Activated CD8-positive, alpha-beta memory T cell treated with anti-CD3 and anti-CD28 coated beads, Interleukin-2, amount 50 U/mL, for 24 hours (primary cell): ENCODE measurements around the gene ENDOG.
"Not testable (repeated sequence)": the region's sequence is repeated elsewhere in the genome, so short reads cannot be mapped to it uniquely, and the experiment has no call there.

Experiments
- DNase-seq: peaks from one replicate; pipeline ENCODE4 v3.0.0-alpha.2; 2020; ENCODE audit errors: extremely low read depth

Gene ENDOG

DNA sequence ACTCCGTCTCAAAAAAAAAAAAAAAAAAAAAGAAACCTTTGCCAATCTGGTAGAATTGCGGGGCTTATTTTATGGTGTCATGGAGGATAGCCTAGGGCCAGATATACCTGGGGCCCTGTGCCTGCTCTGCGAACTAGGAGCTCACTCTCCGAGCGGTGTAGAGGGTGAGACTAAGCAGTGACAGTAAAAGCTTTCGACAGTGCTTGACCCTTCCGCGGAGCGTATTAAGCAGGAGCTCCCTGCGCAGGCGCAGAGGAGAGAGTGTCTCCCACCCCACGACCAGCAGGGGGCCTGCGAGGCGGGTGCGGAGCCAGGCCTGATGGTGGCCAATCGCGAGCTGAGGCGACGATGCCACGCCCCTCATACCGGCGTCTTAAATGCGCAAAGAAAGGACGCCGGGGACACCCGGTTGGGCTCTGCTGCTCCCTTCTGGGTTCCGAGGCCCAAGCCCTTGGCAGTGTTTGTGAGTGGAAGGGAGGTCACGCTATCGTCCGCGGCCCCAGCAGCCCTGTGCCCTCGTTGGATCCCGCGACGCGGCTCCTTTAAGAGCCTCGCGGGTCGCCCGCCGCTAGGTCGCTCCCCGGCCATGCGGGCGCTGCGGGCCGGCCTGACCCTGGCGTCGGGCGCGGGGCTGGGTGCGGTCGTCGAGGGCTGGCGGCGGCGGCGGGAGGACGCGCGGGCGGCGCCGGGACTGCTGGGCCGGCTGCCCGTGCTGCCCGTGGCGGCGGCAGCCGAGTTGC is at the start of gene ENDOG:
Gene ENDOG (plus strand): TSS at position 402 of the 740 bp plus-strand sequence. CDS start 185 bp downstream, at position 587.
- DNase-seq, result peak; percentile 93

DNA sequence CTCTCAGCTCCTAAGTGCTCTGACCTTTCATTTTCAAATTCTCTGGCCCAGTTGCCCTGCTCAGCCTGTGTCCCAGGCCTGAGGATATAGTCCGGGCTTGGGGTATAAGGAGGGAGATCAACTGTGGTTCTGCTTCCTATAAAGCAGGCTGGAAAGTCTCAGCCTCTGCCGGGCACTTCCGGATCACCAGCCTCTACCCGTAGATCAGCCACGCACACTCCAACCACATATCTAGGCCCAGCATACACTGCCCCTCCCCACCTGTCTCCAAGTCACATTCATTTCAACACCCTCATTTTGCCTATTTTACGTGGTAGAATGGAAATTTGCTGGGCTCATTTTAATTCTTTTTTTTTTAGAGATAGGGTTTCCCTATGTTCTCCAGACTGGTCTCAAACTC is 49.7 kb upstream of the ENDOG start:
- no peak for DNase-seq

DNA sequence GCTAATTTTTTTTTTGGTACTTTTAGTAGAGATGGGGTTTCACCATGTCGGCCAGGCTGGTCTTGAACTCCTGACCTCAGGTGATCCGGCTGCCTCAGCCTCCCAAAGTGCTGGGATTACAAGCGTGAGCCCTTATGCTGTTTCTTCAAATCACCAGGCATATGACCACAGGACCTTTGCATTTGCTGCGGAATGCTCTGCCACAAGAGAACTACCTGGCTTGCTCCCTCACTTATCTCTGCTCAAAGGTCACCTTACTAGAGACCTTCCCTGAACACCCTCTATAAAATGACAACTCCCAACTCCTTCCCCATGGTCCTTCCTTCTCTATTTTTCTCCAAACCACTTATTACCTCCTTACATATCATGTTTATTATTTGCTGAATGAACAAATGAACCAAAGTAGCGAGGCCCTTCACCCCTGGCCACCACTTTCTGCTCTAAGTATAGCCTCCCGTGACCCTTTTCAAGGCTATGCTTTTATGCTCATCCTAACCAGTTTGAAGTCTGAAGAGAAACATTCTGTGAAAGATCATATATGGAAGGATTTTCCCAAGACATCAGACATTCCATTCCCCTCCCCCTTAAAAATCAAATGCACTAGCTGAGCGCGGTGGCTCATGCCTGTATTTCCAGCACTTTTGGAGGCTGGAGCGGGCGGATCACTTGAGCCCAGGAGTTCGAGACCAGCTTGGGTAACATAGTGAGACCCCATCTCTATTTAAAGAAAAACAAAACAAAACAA is 47.8 kb upstream of the ENDOG start:
- no peak for DNase-seq

DNA sequence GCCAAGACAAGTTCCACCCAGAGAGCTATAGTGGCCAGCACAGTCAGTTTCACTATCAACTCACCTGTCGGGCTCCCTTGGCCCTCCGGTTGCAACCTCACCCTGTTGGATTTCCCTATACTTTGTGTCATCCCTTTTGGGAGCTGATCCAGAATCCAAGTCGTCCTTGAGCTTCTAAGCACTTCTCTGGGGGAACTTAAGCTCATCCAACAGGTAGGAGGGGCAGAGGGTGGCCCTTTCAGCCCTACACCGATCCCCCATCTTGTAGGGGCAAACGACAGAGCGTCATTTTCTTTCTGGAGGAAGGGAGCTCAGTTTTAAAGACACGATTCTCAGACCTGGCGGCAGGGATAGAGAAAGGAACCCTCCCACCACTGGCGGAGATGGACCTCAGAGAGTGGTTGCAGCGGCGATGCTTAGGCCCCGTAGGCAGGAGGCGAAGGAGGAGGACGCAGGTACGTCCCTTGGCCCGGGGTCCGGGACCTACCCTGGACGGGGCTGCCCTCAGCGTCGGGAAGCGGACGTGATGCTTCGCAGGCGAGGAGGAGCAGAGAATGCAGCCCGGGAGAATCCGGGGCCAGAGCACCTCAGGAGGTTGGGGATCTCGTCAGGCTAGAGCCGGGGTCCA is 47.1 kb upstream of the ENDOG start:
- no peak for DNase-seq

DNA sequence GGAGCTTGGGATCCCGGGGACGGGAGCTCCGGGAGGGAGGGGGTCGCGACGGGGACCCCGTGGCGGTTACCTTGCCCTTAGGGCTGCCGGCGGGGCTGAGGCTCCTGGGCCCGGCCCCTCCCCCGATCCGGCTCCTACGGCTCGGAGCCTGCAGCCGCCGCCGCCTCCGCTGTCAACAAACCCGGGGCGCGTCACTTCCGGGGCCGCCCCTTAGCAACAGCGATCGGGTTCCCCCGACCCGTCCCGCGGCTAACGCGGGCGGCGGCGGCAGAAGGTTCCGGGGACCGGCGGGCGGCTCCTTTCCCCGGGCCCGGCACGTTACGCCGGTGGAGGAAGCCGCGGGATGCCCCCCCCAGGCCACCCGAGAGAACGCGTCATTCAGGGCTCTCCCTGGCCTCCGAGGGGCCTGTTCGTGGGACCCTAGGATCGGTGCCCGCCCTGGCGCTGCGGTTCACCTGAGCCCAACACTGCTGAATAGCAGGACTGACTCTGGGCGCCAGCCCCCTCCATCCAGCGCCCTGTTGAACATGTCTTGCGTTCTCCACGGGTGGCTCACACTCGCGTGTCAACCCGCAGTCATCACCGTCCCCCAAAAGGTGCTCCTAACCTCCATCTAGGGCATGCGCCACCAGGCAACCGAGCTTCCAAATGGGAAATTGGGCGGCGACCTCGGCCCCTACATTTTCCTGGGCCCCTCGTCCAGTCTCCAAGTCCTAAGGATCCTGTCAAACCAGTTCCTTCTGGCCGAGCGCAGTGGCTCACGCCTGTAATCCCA is 46.4 kb upstream of the ENDOG start, which contains the start of gene ZER1:
Gene ZER1 (minus strand): TSS at position 183 of the 775 bp plus-strand sequence. CDS start 16,362 bp downstream, outside the sequence.
- DNase-seq, result peak; percentile 77

DNA sequence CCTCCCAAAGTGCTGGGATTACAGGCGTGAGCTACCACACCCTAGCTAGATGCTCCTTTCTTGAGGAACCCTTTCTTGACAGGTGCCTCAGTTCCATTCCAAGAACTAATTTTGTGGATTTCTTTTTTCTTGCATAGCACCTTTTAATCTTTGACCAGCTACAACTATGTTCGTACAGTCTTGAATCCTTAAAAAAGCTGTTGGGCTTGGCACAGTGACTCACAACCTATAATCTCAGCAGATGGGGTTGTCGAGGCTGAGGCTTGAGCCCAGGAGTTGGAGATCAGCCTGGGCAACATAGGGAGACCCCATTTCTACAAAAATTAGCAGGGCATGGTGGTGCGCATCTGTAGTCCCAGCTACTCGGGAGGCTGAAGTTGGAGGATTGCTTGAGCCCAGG is 45.3 kb upstream of the ENDOG start:
- DNase-seq, result no peak

DNA sequence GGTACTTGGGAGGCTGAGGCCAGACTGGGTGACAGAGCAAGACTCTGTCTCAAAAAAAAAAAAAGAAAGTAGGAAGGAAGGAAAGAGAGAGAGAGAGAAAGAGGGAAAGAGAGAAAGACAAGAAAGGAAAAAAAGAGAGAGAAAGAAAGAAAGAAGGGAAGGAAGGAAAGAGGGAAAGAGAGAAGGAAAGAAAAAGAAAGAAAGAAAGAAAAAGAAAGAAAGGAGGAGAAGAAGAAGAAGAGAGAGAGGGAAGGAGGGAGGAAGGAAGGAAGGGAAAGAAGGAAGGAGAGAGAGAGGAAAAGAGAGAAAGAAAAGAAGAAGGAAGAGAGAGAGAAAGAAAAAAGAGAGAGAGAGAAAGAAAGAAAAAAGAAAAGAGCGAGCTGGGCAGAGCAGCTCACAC is 43.5 kb upstream of the ENDOG start:
- DNase-seq, result no peak

DNA sequence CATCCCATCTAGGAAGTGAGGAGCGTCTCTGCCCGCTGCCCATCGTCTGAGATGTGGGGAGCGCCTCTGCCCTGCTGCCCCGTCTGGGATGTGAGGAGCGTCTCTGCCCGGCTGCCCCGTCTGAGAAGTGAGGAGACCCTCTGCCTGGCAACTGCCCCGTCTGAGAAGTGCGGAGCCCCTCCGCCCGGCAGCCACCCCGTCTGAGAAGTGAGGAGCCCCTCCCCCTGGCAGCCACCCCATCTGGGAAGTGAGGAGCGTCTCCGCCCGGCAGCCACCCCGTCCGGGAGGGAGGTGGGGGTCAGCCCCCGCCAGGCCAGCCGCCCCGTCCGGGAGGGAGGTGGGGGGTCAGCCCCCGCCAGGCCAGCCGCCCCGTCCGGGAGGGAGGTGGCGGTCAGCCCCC is 38.2 kb upstream of the ENDOG start:
- not testable (repeated sequence) for DNase-seq

DNA sequence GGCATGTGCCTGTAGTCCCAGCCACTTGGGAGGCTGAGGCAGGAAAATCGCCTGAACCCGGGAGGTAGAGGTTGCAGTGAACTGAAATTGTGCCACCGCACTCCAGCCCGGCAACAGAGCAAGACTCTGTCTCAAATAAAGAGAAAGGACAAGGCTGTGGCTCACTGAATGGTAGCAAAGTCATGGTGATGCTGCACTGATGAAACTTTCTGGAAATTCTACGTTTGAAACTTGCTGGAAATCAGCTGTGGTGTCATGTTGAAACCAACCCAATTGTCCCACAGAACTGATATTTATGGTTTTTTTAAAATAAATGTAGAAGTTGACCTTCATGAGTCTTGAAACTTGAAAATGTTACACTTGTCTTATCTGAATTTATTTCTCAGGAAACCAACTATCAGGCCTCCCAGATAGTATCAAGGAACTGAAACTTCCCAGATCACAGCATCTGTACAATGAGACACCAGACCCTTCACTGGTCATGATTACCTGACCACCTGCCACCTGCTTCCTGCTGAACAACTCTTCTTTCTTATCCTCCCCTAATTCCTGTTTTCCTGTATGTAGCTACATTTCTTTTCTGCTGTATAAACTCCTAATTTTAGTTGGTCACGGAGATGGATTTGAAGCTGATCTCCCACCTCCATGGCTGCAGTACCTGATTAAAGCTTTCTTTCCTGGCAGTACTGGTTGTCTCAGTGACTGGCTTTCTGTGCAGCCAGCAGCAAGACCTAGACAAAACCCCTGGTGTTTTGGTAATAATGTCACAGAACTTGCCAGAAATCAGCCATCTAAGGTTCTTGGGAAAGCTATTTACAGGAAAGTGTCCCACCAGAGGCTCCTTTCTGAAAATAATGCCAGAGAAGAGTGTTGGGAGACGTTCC is 36.9 kb upstream of the ENDOG start:
- DNase-seq, result no peak

DNA sequence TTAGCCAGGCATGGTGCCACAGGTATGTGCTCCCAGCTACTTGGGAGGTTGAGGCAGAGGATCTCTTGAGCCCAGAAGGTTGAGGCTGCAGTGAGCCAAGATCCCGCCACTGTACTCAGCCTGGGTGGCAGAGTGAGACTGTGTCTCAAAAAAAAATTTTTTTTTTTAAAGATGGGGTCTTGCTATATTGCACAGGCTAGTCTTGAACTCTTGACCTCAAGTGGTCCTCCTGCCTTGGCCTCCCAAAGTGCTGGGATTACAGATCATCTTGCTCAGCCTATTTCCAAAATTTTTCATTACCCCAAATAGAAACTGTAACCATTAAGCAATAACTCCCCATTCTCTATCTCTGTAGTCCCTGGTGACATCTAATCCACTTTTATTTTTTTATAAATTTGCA is 35.6 kb upstream of the ENDOG start:
- DNase-seq, result no peak

DNA sequence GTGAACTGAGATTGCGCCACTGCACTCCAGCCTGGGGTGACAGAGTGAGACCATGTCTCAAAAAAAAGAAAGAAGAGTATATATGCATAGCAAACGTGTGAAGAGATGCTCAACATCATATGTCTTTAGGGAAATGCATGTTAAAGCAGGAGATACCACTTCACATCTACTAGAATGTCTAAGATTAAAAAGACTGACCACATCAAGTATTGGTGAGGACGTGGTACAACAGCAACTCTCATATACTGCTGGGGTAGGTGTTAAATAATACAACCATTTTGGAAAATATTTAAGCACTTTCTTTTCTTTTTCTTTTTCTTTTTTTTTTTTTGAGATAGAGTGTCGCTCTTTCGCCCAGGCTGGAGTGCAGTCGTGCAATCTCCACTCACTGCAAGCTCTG is 32.9 kb upstream of the ENDOG start:
- no peak for DNase-seq

DNA sequence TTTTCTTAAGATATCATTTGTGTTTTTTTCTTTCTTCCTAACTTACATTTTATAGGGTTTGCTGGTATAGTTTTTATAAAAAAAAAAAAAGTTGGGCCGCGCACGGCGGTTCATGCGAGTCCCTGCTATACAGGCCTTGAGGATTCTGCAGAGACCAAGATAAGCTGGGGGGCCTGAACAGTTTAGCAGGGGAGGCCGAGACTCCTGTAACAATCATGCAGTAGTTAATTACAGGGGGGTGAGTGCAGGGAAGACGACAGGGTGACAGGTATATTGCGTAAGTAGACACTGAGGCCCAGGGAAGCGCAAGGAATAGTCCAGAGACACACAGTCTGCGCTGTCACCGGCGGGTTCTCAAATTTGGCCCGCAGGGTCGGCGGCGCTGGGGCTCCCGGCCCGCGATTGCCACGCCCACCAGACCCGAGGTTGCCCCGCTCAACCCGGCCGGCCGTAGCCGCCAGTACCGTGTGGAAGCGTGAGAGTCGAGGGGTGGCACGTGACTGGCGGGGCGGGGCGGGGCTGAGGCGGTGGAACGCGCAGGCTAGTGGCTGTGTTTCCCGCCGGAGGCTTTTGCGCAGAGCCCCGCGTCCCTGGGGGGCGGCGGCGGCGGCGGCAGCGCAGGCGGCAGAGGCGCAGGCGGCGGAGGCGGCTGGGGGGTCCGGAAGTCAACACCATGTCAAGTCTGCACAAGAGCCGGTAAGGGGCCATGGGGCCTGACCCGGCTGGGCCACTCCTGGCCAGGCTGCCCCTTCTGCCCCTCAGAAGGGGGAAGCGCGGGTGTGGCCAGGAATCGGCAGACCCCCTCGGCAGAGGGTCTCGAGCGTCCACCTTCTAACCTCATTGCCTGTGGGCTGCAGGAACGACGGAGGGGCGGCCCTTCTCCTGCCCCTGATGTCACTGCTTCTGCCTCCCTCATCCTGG is 31.4 kb upstream of the ENDOG start, which contains the start of gene TBC1D13:
Gene TBC1D13 (plus strand): TSS at position 573 of the 921 bp plus-strand sequence. CDS start 101 bp downstream, at position 674.
- DNase-seq, result peak; percentile 79

DNA sequence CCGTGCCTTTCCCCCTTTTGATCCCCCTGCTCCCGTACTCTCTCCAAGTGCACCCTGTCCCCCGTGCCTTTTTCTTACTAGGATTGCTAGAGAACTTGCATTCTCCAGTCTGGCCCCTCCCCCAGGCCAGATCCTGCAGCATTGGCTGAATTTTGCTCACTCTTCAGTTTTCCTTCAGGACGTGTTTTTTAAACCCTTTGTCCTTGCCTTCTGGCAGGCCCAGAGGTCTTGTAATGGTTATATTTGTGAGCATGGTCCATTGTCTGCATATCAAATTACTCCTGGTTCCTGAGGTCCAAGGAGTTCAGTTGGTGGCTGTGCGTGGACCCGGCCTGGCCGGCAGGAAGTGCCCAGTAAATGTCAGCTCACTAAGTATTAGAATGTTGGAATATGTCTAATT is 30.6 kb upstream of the ENDOG start:
- no peak for DNase-seq

DNA sequence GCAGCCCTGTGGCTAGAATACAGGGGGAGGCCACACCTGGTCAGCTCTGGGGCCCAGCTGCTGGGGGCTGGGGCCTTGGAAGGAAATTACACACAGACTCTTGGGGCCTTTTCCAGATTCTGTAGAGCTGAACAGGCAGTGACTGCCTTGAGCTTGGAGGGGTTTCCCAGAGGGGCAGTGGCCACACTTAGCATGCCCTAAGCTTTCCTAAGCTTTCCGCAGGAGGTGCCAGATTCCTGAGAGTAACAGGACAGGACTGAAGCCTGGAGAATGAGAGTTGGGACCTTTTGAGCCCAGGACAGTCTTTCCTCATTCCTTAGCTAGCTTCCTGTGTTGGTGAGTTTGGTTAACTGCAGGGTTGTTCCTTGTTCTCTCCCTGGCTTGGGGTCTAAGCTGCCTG is 29.9 kb upstream of the ENDOG start:
- no peak for DNase-seq

DNA sequence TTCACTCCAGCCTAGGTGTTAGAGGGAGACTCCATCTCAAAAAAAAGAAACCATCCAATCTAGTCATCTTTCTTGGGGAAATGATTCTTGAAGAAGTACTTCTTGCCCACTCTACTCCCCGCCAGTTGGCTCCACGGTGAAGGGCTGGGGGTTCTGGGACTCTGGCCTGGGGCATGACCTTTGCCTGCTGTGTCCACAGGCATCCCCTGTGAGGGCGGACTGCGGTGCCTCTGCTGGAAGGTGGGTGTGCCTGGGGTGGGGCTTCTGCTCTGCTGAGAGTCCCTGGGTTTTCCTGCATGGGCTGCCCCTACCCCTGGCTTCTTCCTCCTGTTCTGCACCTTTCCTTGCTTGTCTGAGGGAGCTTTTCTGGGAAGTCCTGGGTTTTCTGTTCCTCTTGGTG is 27.8 kb upstream of the ENDOG start:
- DNase-seq, result no peak

DNA sequence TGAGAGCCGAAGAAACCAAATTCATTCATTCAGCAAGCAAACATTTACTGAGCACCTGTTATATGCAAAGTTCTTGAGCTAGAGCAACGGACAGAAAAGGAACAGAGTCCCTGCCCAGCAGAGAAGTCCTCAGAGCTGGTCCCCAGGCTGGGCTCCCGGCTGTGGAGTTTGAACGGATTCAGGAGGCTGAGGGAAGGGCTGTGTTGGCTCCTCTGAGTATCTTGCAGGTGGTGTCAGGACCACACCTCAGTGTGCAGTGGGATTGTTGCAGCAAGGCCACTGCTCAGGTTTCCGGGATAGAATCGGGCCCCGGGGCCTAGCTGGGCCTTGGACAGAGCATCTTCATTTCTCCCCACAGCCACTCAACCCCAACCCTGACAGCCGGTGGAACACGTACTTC is 26.2 kb upstream of the ENDOG start:
- no peak for DNase-seq

DNA sequence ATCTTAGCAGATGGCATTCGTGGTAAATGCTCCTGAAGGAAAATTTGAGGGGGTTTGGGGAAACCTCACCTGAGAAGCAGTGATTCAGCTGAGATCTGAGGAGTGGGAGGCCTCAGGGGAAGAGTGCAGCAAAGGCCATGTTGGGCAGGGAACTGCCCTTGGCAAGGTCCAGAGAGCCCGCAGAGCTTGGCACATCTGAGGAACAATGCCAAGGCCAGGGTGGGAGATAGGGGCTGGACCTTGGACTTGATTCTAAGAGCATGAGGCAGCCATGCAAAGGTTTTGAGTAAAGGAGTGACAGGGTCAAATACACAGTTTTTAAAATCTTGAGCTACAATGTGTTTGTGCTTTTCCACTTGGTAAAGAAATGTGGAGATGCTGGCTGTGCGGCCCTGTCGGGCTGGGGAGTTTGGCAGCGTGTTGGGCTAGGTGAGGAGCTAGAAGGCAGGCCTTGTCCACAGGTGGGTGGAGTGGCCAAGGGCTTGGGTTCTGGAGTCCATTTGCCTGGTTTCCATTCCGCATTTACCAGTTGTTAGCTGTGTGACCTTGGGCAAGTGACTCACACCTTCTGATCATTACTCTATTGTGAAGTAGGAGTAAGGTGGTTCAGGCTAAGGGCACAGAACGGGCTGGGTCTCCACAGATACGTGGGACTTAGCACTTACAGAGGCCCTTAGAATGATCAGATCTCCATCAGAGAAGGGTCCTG is 25.2 kb upstream of the ENDOG start:
- no peak for DNase-seq

DNA sequence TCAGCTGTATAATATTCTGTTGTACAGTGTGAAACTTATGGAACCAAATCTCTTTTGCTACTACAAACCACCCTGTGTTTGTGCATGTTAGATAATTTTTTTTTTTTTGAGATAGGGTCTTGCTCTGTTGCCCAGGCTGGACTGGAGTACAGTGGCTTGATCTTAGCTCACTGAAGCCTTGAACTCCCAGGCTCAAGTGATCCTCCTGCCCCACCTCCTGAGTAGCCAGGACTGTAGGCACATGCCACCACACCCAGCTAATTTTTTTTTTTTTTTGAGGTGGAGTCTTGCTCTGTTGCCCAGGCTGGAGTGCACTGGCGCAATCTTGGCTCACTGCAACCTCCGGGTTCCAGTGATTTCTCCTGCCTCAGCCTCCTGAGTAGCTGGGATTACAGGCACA is 23.3 kb upstream of the ENDOG start:
- not testable (repeated sequence) for DNase-seq

DNA sequence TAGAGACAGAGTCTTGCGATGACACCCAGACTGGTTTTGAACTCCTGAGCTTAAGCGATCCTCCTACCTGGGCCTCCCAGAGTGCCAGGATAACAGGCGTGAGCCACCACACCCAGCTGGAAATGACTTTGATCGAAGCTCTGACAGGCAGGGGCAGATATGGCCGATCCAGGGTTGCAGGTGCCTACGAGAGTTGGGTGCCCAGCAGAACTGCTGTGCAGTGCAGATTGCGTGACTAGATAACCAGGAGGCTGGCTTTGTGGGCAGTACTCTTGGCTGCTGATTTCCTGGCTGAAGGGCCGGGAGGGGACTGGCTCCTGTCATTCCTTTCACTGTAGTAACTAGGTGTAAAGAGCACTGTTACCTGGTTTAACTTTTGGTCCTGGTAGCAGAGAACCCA is 19.4 kb upstream of the ENDOG start:
- DNase-seq, result no peak
